GM12864 (cell line): ENCODE results near the gene THBS2.

Source experiments
- DNase-seq: peaks from one replicate; pipeline ENCODE4 v3.0.0-alpha.2; 2011; ENCODE audit warnings: low read depth
- H3K4me3 ChIP-seq: 2 replicates; pipeline ENCODE4 v1.5.1; 2011; ENCODE audit warnings: mild to moderate bottlenecking, low read depth, low read length, control low read depth
- TF ChIP-seq, protein P1 (sequence below): IDR thresholded peaks from 2 replicates; pipeline ENCODE4 v1.5.1; 2011; ENCODE audit warnings: low read depth, mild to moderate bottlenecking, moderate library complexity, low read length, control low read depth, inconsistent platforms; ENCODE audit errors: missing control alignments

THBS2 gene

DNA sequence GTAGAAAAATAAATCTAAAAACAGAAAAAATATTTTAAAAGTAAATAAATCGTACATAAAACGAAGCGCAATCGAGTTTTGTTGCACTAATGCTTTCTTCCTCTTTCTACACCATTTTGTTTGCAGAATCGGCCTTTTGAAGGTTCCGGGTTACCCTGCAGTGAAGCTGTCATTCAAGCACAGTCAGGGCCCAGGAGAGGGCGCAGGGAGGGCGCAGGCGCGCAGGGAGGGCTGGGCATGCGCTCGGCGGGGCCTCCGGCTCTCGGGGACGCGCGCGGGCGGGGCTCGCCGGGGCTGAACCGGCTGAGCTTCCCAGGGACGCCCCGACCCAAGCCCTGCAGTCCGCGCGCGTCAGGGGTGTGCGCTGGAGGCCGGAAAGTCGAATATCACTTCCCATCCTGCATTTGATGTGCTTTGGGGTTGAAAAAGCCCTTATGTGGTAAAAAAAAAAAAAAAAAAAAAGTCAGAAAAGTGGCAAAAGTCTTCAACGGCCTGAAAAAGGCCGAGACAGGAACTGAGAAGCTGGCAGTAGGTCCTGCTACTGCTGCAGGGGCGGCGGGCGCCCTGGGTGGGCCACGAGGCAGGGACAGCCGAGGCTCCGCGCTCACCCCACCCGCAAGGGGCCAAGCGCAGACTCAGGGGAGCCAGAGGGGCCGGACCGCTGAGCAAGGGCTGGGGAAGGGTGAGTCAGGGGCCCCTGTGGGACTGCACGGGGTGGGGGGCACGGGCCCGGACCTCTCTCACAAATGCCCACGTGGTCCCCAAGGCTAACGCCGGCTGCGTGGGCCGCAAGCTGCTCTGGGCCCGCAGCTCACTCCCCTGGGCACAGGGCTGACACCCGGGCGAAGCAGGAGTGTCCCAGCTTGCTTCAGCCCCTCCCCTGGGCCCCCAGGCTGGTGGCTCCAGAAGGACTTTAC is 40.5 kb downstream of the THBS2 start:
- H3K4me3 ChIP-seq = no peak overlapping the region
- DNase-seq = peak; percentile 59
- TF ChIP-seq, protein P1, sequence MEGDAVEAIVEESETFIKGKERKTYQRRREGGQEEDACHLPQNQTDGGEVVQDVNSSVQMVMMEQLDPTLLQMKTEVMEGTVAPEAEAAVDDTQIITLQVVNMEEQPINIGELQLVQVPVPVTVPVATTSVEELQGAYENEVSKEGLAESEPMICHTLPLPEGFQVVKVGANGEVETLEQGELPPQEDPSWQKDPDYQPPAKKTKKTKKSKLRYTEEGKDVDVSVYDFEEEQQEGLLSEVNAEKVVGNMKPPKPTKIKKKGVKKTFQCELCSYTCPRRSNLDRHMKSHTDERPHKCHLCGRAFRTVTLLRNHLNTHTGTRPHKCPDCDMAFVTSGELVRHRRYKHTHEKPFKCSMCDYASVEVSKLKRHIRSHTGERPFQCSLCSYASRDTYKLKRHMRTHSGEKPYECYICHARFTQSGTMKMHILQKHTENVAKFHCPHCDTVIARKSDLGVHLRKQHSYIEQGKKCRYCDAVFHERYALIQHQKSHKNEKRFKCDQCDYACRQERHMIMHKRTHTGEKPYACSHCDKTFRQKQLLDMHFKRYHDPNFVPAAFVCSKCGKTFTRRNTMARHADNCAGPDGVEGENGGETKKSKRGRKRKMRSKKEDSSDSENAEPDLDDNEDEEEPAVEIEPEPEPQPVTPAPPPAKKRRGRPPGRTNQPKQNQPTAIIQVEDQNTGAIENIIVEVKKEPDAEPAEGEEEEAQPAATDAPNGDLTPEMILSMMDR = peak; percentile 7

DNA sequence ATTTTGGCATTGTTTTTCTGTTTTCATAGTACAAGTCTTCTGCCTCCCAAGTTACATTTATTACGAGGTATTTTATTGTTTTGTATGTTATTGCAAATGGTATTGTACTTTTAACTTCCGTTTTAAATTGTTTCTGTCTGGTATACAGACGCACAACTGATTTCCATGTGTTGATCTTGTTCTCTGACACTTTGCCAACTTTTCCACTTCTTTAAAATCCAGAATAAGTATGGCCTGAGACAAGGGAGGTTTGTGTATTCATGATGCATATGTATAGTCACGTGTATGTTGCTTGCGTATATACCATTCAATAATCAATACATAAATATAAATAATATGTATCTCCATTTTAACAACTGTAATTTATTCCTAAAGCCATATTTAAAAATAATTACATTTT is 41.2 kb downstream of the THBS2 start:
- no peak for DNase-seq
- TF ChIP-seq, protein P1 = no peak
- no peak overlapping the region for H3K4me3 ChIP-seq

DNA sequence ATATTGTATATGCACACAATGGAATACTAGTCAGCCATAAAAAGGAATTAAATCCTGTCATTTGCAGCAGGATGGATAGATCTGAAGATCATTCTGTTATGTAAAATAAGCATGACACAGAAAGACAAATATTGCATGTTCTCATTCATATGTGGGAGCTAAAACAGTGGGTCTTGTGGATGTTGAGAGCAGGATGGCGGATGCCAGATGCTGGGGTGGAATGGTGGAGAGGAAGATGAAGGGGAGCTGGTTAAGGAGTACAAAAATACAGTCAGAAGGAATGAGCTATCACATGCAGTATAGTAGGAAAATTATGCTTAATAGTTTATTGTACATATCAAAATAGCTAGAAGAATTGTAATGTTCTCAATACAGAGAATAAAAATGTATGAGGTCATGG is 41.8 kb downstream of the THBS2 start:
- H3K4me3 ChIP-seq = no peak overlapping the region
- TF ChIP-seq, protein P1 = no peak
- no peak for DNase-seq

DNA sequence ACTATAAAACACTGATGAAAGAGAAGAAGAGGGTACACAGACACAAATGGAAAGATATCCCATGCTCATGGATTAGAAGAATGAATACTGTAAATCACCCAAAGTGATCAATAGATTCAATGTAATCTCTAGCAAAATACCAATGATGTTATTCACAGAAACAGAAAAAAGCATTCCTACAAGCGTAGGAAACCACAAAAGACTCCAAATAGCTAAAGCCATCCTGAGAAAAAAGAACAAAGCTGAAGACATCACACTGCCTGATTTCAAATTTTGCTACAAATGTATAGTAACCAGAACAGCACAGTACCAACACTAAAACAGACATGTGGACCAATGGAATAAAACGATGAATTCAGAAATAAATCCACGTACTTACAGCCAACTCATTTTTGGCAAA is 43.0 kb downstream of the THBS2 start:
- TF ChIP-seq, protein P1 = no peak
- H3K4me3 ChIP-seq = no peak overlapping the region

DNA sequence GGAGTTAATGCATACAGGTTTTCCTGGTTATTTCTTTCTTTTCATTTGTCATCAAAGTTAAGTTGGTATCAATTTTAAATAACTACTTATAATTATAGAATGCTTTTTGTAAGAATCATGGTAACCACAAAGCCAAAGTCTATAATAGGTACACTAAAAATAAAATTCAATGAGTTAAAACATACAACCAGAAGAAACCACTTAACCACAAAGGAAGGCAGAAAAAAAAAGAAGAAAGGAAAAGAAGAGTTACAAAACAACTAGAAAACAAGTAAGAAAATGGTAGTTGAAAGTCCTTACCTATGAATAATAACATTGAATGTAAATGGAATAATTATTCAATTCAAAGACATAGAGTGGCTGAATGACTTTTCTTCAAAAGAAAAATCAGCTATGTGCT is 45.6 kb downstream of the THBS2 start:
- no peak for DNase-seq
- TF ChIP-seq, protein P1 = no peak
- no peak overlapping the region for H3K4me3 ChIP-seq

More for the DNA sequence above, 43.0 kb downstream of the THBS2 start:
- DNase-seq = no peak

DNA sequence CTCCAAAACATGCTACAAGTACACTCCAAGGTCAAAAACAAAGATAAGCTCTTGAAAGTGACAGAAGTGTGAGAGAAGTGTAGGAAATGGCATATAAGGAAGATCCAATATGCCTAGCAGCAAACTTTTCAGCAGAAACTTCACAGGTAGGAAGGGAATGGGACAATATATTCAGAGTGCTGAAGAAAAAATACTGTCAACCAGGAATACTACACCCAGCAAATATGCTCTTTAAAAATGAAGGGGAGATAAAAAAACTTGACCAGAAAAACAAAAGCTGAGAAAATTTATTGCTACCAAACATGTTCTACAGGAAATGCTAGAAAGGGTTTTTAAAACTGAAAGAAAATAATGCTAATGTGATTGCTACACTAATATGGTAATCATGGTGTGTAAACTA is 46.2 kb downstream of the THBS2 start:
- TF ChIP-seq, protein P1 = no peak
- DNase-seq = no peak

More for the DNA sequence above, 46.2 kb downstream of the THBS2 start:
- H3K4me3 ChIP-seq = no peak overlapping the region
